Vagina (tissue), 2 donors: ENCODE data around the gene ELP1.

Experiments used
- POLR2A ChIP-seq, 2 donors: fragments of 450-650 bp; IDR thresholded peaks; one replicate each; pipeline ENCODE4 v1.6.1; 2017; ENCODE audit warnings: antibody characterized with exemption in 2 of 2, mild to moderate bottlenecking in 2 of 2, moderate library complexity in 2 of 2
- POLR2AphosphoS5 ChIP-seq, 2 donors: sonication (generic); formaldehyde crosslinking; IDR thresholded peaks; one replicate each; pipeline ENCODE4 v1.9.0; 2017; ENCODE audit warnings: antibody characterized with exemption in 2 of 2, mild to moderate bottlenecking in 2 of 2, low read depth in 1 of 2; ENCODE audit not compliant: insufficient read depth in 1 of 2
- TF ChIP-seq, protein P1 (sequence below), 3 experiments: fragments of 450-650 bp in 2 of 3; fragments of 200-600 bp in 1 of 3; sonication (generic) in 1 of 3; IDR thresholded peaks; one replicate each; pipeline ENCODE4 v1.5.1; 2017 to 2019; ENCODE audit warnings: antibody characterized with exemption in 3 of 3, mild to moderate bottlenecking in 2 of 3, moderate library complexity in 2 of 3

DNA sequence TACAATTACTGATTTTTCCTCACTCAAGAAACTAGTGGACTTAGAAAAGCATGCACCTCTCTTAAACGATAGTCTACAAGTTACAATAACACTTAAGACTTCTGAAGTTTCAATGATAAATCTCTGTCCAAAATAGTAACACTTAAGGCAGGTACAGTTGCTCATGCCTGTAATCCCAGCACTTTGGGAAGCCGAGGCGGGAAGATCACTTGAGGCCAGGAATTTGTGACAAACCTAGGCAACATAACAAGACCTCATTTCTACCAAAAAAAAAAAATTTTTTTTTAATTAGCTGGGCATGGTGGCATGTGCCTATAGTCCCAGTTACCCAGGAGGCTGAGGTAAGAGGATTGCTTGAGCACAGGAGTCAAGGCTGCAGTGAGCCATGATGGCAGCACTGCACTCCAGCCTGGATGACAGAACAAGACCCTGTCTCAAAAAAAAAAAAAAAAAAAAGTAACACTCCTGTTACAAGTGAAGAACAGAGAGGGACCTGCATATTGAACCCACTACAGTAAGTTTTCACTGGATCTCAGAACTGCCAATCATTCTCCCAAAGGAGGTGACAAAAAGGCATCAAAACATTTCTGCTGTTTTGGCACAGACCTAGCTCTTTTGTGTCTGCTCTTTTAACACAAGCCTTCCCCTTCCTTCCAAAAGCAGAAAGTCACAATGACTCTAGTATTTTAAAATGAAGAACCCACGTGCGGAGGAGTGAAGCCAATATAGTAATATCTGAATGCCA, 3.8 kb upstream of the ELP1 start:
- no peak for TF ChIP-seq POLR2AphosphoS5 (IDR thresholded peaks at IDR 0.05; ENCODE audit: insufficient read depth in 1 of 2, low read depth in 1 of 2)
- no peak for TF ChIP-seq POLR2A (IDR thresholded peaks at IDR 0.05)
- TF ChIP-seq, protein P1, sequence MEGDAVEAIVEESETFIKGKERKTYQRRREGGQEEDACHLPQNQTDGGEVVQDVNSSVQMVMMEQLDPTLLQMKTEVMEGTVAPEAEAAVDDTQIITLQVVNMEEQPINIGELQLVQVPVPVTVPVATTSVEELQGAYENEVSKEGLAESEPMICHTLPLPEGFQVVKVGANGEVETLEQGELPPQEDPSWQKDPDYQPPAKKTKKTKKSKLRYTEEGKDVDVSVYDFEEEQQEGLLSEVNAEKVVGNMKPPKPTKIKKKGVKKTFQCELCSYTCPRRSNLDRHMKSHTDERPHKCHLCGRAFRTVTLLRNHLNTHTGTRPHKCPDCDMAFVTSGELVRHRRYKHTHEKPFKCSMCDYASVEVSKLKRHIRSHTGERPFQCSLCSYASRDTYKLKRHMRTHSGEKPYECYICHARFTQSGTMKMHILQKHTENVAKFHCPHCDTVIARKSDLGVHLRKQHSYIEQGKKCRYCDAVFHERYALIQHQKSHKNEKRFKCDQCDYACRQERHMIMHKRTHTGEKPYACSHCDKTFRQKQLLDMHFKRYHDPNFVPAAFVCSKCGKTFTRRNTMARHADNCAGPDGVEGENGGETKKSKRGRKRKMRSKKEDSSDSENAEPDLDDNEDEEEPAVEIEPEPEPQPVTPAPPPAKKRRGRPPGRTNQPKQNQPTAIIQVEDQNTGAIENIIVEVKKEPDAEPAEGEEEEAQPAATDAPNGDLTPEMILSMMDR (IDR thresholded peaks at IDR 0.05) = no peak
